GDM1 (cell line): ENCODE measurements around the gene KIAA1671.
A peak's percentile ranks its signal among the peaks of the same experiment; 100 is the strongest.

Experiments used
- DNase-seq: peaks from one replicate; lab custom pipeline; 2025; lab: John Stamatoyannopoulos, UW

The KIAA1671 gene

GRCh38 chr22:25045159-25045558, 92.6 kb downstream of the KIAA1671 start:
- DNase-seq = no peak

- no peak for DNase-seq
These were observed 95.6 kb downstream of the KIAA1671 start for GRCh38 chr22:25048071-25048470.

- peak; percentile 29 for DNase-seq
These were observed 96.4 kb downstream of the KIAA1671 start for GRCh38 chr22:25048659-25049647.

- DNase-seq = no peak
These were observed 97.3 kb downstream of the KIAA1671 start for GRCh38 chr22:25049770-25050169.

- no peak for DNase-seq
These were observed 98.0 kb downstream of the KIAA1671 start for GRCh38 chr22:25050566-25050965.

GRCh38 chr22:25051073-25051472, 98.6 kb downstream of the KIAA1671 start:
- DNase-seq = no peak

- DNase-seq = no peak
These were observed 99.6 kb downstream of the KIAA1671 start for GRCh38 chr22:25051983-25052710.

- DNase-seq = no peak
These were observed 100.8 kb downstream of the KIAA1671 start for GRCh38 chr22:25053153-25053805.

- no peak for DNase-seq
These were observed 102.5 kb downstream of the KIAA1671 start for GRCh38 chr22:25054943-25055511.

GRCh38 chr22:25057013-25057881, 104.7 kb downstream of the KIAA1671 start:
- DNase-seq = peak; percentile 15

- no peak for DNase-seq
These were observed 106.9 kb downstream of the KIAA1671 start for GRCh38 chr22:25059438-25059837.

- no peak for DNase-seq
These were observed 108.1 kb downstream of the KIAA1671 start for GRCh38 chr22:25060522-25061071.

- DNase-seq = no peak
These were observed 108.6 kb downstream of the KIAA1671 start for GRCh38 chr22:25061134-25061533.

- DNase-seq = no peak
These were observed 109.3 kb downstream of the KIAA1671 start for GRCh38 chr22:25061605-25062376.

GRCh38 chr22:25062386-25063085, 110.0 kb downstream of the KIAA1671 start:
- DNase-seq = no peak

GRCh38 chr22:25064894-25065560, 112.5 kb downstream of the KIAA1671 start:
- DNase-seq = no peak

- no peak for DNase-seq
These were observed 114.4 kb downstream of the KIAA1671 start for GRCh38 chr22:25066861-25067435.

GRCh38 chr22:25067851-25068421, 115.4 kb downstream of the KIAA1671 start:
- DNase-seq = no peak
